NCI-H128 (cell line): ENCODE data around the gene STK25.
"Not testable (repeated sequence)": the region's sequence is repeated elsewhere in the genome, so short reads cannot be mapped to it uniquely, and the experiment has no call there.

Experiments
- DNase-seq: peaks from one replicate; lab custom pipeline; 2025; ENCODE audit not compliant: unreplicated experiment; lab: John Stamatoyannopoulos, UW

Gene STK25

GRCh38 chr2:241509155-241509784 is 886 bp upstream of the STK25 start:
- DNase-seq = no peak

GRCh38 chr2:241507430-241508239 is 749 bp downstream of the STK25 start:
- DNase-seq = no peak

GRCh38 chr2:241506793-241507429 is 1.5 kb downstream of the STK25 start:
- no peak for DNase-seq

GRCh38 chr2:241506317-241506716 is 2.1 kb downstream of the STK25 start:
- DNase-seq = not testable (repeated sequence)

- no peak for DNase-seq
Observed at GRCh38 chr2:241505781-241506201, 2.6 kb downstream of the STK25 start.

- DNase-seq = no peak
Observed at GRCh38 chr2:241505086-241505780, 3.2 kb downstream of the STK25 start.

GRCh38 chr2:241503776-241504392 is 4.5 kb downstream of the STK25 start:
- DNase-seq = no peak

GRCh38 chr2:241502281-241502680 is 6.1 kb downstream of the STK25 start:
- no peak for DNase-seq

- DNase-seq = no peak
Observed at GRCh38 chr2:241501551-241501950, 6.8 kb downstream of the STK25 start.

- DNase-seq = no peak
Observed at GRCh38 chr2:241501099-241501541, 7.3 kb downstream of the STK25 start.

- no peak for DNase-seq
Observed at GRCh38 chr2:241500431-241500975, 7.9 kb downstream of the STK25 start.

- DNase-seq = no peak
Observed at GRCh38 chr2:241500016-241500415, 8.4 kb downstream of the STK25 start.

- no peak for DNase-seq
Observed at GRCh38 chr2:241499146-241499965, 9.0 kb downstream of the STK25 start.

GRCh38 chr2:241498115-241499070 is 10.0 kb downstream of the STK25 start:
- DNase-seq = no peak

GRCh38 chr2:241496904-241497877 is 11.2 kb downstream of the STK25 start:
- DNase-seq = no peak

- no peak for DNase-seq
Observed at GRCh38 chr2:241496003-241496707, 12.2 kb downstream of the STK25 start.
